Coronary artery (tissue), 2 donors: ENCODE results near the gene LTA.

ENCODE experiments used
- DNase-seq: peaks from one replicate; pipeline ENCODE4 v3.0.0-alpha.2; 2017; ENCODE audit warnings: low spot score
- H3K27ac ChIP-seq, 2 donors: fragments of 200-600 bp; sonication (generic); one replicate each; pipeline ENCODE4 v1.5.1; 2016 to 2019
- H3K4me3 ChIP-seq: fragments of 200-600 bp; sonication (generic); 2 replicates; pipeline ENCODE4 v1.5.1; 2016; ENCODE audit warnings: mild to moderate bottlenecking, moderate library complexity
- CTCF ChIP-seq: fragments of 200-600 bp; sonication (generic); IDR thresholded peaks from one replicate; pipeline ENCODE4 v1.5.1; 2019; ENCODE audit warnings: antibody characterized with exemption

The LTA gene

GRCh38 chr6:31597006-31597405, 24.9 kb downstream of the LTA start:
- Histone ChIP-seq H3K4me3 (no peak overlapping the region), H3K27ac (no peak overlapping the region)
- DNase-seq: no peak
- TF ChIP-seq CTCF: no peak

DNA sequence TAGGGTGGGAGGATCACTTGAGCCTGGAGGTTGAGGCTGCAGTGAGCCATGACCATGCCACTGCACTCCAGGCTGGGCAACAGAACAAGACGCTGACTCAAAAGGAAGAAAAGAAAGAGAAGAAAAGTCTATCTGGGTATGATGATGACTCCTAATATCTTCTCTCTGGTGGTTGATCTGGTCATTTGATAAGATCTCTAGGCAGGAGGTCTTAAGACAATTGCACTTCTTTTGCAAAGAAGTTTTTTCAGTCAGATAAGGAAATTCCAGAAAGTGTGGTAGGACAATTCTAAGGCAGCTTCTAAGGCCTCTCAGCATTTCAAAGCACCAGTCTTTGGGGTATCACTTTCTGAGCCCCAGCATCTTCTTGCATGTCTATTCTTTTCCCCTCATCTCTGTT, 35.2 kb downstream of the LTA start:
- no peak for TF ChIP-seq CTCF
- DNase-seq: no peak
- Histone ChIP-seq H3K4me3 (no peak overlapping the region), H3K27ac (no peak overlapping the region)

DNA sequence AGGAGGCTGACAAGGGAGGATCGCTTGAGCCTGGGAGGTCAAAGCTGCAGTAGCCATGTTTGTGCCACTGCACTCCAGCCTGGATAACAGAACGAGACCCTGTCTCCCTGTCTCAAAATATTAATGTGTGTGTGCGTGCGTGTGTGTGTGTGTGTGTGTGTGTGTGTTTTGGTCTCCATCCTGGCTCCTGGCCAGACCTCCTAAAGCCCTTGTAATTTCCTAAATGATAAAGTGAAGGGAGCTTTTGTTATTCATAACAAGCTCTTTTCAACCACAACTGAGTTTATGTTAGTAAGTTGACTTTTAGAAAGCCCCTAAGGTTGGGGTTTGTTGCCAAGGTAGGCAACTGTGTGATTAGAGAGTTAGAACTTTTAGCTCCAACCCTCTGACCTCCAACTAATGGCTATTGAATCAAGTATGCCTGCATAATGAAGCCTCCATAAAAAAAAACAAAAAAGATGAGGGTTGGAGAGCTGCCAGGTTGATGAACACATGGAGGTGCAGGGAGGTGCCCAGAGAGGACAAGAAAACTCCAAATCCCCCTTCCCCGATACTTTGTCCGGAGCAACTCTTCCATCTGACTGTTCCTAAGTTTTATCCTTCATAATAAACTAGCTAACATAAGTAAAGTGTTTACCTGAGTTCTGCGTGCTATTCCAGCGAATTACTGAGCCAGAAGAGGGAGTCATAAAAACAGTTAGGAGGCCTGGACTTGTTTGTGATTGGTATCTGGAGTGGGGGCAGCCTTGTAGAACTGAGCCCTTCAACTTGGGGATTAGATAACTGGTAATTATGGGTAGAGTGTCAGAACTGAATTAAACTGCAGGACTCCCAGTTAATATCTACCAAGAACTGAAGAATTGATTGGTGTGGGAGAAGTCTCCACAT, 37.7 kb downstream of the LTA start:
- no peak for DNase-seq
- Histone ChIP-seq H3K27ac (no peak overlapping the region), H3K4me3 (no peak overlapping the region)
- TF ChIP-seq CTCF: no peak

GRCh38 chr6:31610968-31611367, 38.9 kb downstream of the LTA start:
- DNase-seq: no peak
- Histone ChIP-seq H3K27ac (no peak overlapping the region), H3K4me3 (no peak overlapping the region)
- TF ChIP-seq CTCF: no peak

DNA sequence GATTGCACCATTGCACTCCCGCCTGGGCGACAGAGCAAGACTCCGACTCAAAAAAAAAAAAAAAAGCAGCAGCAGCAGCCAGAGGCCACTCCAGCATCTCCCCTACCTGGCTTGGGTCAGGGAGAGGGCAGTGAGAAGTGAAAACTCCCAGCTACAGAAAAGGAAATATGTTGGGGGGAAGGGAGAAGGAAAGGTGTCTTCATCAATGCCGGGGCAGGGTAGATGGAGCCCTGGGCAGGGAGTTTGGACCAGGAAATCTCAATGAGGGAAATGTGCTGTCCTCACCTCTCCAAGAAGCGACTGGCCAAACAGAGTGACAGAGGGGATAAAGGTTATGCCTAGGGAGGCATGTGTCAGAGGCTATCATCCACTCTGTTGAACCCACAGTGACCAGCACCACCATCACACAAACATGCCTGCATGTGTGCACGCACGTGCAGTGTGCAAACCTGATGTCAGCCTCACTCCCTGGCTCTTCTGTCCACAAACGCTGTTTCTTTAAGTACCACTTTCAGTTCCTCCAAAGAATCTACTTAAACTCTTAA, 42.1 kb downstream of the LTA start:
- Histone ChIP-seq H3K27ac (no peak overlapping the region), H3K4me3 (no peak overlapping the region)
- DNase-seq: no peak

DNA sequence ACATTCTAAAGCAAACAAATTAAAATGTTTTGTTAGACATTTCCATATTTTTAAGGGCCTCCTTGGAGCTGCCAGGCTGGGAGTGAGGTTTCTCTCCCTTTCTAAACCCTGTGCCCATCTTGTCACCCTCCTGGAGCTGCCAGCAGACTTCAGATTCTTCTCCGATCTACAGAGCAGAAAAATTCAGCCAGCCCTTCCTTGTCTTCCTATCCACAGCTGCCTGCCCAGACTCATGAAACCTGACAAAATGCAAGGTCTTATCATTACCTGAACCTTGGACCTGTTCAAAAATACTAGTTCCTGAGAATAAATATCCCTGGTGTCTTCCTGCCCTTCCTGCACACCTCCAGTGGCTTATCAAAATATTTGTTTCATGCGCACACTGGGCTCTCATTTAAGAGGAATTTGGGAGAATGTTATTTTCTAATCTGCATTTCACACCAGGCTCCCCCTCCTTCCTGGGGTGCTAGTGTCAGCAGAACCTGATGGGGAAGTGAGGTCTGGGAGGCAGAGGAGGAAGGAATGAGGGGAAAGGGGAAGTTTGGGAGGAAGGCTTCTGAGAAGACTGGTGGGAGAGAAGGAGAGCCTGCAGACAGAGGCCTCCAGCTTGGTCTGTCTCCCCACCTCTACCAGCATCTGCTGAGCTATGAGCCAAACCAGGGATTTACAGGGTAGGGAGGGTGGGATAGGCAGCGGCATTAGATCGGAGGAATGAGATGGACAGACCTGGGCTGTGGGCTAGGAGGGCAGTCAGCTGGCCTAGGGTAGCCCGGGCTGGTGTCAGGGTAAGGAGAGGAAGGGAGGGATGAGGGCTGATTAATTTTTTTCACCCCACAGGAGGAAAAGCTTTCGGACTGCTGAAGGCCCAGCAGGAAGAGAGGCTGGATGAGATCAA, 42.8 kb downstream of the LTA start, which contains the start of gene AIF1:
Gene AIF1, plus strand, starts transcription at position 551 of the 895 bp plus-strand sequence. Its CDS starts 96 bp downstream, at position 647.
- no peak for TF ChIP-seq CTCF
- DNase-seq: no peak
- H3K4me3 ChIP-seq: peak within 1 kb of the TSS; percentile 54
- H3K27ac ChIP-seq: peak within 1 kb of the TSS in 1 of 2 donors; percentile 74

More for the DNA sequence above, 42.1 kb downstream of the LTA start:
- TF ChIP-seq CTCF: no peak
